Stimulated activated CD8-positive, alpha-beta memory T cell treated with anti-CD3 and anti-CD28 coated beads, Interleukin-4, amount 100 ng/mL, for 48 hours (primary cell): ENCODE measurements around the gene ZNF638.

Experiments used
- DNase-seq: peaks from one replicate; pipeline ENCODE4 v3.0.0-alpha.2; 2020

Gene ZNF638

GRCh38 chr2:71473346-71474031 is 141.9 kb downstream of the ZNF638 start:
- DNase-seq: no peak

GRCh38 chr2:71474116-71474743 is 142.6 kb downstream of the ZNF638 start:
- no peak for DNase-seq

- no peak for DNase-seq
Observed at GRCh38 chr2:71474744-71475397, 143.3 kb downstream of the ZNF638 start.

GRCh38 chr2:71476495-71476894 is 144.9 kb downstream of the ZNF638 start:
- no peak for DNase-seq

- no peak for DNase-seq
Observed at GRCh38 chr2:71477231-71477691, 145.7 kb downstream of the ZNF638 start.

- no peak for DNase-seq
Observed at GRCh38 chr2:71478806-71479205, 147.2 kb downstream of the ZNF638 start.

- no peak for DNase-seq
Observed at GRCh38 chr2:71479261-71479660, 147.7 kb downstream of the ZNF638 start.

- no peak for DNase-seq
Observed at GRCh38 chr2:71481111-71481510, 149.5 kb downstream of the ZNF638 start.

GRCh38 chr2:71482055-71482454 is 150.5 kb downstream of the ZNF638 start:
- no peak for DNase-seq

GRCh38 chr2:71483246-71483645 is 151.7 kb downstream of the ZNF638 start:
- DNase-seq: no peak

- DNase-seq: no peak
Observed at GRCh38 chr2:71484354-71484753, 152.8 kb downstream of the ZNF638 start.
